AG10803 (cell line): ENCODE measurements around the gene PLCG2.

Experiments
- DNase-seq: peaks from one replicate; pipeline ENCODE4 v3.0.0; 2010; ENCODE audit warnings: low read depth
- H3K4me3 ChIP-seq: 2 replicates; pipeline ENCODE4 v1.5.1; 2011; ENCODE audit warnings: mild to moderate bottlenecking, low read length, control low read depth
- TF ChIP-seq, protein P1 (sequence below): conservative IDR thresholded peaks from 2 replicates; pipeline ENCODE4 v1.5.1; 2011; ENCODE audit warnings: mild to moderate bottlenecking, low read length, control low read depth, inconsistent platforms

Gene PLCG2

DNA sequence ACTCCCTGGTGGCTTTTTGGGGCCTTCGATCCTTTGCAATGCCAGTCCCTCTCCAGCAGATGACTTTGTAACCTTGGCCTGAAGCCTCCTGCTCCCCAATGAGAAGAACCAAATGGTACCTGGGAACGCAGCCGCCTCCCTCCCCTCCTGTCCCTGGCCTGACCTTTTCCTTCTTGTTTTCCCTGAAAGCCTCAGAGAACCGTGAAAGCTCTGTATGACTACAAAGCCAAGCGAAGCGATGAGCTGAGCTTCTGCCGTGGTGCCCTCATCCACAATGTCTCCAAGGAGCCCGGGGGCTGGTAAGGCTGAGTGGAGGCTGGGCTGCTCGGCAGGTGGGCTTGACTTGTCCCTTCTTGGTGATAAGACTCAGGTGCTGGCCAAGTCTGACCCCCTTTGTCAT, 144.2 kb downstream of the PLCG2 start:
- TF ChIP-seq, protein P1, sequence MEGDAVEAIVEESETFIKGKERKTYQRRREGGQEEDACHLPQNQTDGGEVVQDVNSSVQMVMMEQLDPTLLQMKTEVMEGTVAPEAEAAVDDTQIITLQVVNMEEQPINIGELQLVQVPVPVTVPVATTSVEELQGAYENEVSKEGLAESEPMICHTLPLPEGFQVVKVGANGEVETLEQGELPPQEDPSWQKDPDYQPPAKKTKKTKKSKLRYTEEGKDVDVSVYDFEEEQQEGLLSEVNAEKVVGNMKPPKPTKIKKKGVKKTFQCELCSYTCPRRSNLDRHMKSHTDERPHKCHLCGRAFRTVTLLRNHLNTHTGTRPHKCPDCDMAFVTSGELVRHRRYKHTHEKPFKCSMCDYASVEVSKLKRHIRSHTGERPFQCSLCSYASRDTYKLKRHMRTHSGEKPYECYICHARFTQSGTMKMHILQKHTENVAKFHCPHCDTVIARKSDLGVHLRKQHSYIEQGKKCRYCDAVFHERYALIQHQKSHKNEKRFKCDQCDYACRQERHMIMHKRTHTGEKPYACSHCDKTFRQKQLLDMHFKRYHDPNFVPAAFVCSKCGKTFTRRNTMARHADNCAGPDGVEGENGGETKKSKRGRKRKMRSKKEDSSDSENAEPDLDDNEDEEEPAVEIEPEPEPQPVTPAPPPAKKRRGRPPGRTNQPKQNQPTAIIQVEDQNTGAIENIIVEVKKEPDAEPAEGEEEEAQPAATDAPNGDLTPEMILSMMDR = no peak
- no peak overlapping the region for H3K4me3 ChIP-seq
- DNase-seq = no peak

DNA sequence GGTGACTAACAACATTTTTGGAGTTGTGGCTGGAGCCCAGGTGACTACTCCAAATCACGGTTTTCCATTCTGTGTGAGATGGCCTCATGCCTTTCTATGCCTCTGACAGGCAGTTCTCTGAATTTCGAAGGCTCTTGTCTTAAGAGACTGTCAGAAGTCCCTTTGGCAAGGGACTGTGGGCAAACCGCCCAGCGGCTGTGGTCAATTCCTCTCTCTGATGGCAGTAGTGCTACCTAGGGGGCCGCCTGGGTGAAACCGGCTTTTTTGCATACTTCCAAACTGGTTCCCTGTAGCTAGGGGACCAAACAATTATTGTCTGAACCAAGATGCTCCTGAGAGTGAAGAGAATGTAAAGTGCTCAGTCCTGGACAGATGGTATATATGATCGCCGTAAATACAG, 145.9 kb downstream of the PLCG2 start:
- DNase-seq = no peak
- TF ChIP-seq, protein P1 = no peak
- no peak overlapping the region for H3K4me3 ChIP-seq

DNA sequence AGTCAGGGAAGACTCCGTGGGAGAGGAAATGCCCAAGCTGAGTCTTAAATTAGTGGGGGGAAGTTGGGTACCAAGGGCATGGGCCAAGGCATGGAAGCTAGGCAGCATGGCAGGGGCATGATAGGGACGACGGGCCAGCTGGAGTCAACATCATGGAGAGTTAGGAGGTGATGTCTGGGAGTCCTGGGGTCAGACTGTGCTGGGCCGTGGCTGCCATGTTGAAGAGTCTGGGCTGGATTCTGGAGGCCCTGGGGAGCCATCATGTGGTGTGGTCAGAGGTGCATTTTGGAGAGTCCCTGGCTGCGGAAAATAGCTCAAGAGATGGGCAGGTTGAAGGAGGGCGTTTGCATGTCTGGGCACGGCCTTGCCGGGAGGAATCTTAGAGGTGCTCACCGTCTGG, 146.9 kb downstream of the PLCG2 start:
- no peak overlapping the region for H3K4me3 ChIP-seq
- DNase-seq = no peak

DNA sequence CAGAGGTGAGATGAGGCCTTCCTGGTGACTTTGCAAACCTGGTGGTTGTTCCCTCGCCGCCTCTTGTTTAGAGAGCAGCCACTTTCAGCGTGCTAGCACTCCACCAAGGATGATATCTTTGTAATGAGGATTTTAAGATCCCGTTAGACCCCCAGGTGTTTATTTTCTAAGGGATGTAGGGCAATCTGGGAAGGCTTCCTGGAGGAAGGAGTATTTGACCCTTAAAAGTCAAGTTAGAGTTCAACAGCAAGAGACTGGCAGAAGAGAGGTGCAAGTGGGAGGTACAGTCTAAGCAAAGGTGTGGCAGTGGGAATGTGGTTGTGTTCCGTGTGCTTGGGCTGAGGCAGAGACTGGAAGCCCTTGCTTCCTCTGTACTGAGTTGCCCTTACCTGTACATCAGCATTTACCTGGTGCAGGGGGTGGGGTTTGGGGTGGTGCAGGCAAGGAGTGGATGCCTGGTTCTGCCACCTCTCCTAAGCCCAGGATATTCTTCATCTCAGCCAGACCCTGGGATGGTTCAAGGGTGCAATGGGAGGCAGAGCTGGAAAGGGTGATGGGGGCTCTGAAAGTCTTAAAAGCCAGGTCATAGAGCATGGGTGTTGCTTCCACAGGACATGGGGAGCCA, 148.6 kb downstream of the PLCG2 start:
- DNase-seq = no peak
- no peak overlapping the region for H3K4me3 ChIP-seq
- TF ChIP-seq, protein P1 = no peak

More for the DNA sequence above, 146.9 kb downstream of the PLCG2 start:
- TF ChIP-seq, protein P1 = no peak

DNA sequence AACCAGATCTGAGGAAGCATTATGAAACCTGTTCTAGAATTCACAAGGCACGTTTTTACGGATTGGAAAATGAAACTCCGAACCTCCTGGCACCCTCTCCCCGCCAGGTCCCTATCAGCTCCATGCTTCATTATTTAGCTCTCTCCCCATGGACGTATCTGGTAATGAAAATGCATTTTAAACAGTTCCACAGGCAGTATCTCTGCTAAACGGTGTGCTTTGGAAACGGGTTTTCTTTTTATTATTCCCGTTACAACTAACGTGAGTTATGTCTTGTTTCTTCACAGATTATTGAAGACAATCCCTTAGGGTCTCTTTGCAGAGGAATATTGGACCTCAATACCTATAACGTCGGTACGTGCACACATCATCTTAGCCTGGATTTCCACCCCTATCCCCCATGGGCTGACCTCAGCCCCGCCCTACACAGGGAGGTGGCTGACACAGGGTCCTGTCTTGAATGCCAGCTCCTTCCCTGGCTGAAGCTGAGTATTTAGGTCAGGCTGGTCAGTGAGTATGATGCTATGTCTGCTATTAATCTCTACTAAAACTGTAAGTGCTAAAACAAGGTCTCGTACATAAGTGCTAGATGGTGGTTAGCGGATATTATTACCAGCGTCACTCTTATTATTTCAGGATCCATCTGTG, 149.3 kb downstream of the PLCG2 start:
- TF ChIP-seq, protein P1 = no peak
- no peak overlapping the region for H3K4me3 ChIP-seq
- no peak for DNase-seq

DNA sequence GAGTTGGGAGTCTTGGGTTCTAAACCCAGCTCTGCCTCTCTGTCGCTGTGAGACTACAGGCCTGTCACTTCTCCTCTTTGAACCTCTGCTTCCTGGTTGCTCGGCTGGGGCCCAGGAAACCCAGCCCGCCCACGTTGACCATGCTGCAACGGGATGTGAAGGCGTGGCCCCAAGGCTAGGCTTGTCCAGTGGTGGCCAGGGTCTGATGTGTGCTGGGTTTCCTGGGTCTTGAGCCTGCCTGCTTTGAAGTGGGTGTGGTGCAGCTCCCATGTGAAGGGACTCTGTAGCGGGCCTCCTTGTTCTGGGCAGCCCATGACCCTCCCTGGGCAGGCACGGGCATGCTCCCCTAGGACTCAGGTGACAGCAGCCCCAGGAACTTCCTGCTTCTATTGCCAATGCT, 149.9 kb downstream of the PLCG2 start:
- no peak for DNase-seq
- TF ChIP-seq, protein P1 = no peak

DNA sequence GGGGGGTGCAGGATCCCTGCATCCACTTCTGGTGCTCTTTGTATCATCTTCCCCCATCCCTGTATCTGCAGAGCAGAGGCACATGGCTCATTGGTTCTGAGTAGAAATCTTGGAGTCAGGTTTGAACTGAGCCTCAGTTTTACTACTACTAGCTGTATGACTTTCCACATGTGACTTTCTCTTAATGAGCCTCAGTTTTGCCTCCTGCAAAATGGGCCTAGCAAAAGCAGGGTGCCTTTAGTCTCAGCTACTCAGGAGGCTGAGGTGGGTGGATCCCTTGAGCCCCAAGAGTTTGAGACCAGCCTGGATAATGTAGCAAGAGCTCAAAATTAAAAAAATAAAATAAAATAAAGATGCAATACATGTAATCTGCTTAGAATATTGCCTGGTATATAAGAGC, 150.8 kb downstream of the PLCG2 start:
- no peak for DNase-seq
- TF ChIP-seq, protein P1 = no peak
- no peak overlapping the region for H3K4me3 ChIP-seq

More for the DNA sequence above, 149.9 kb downstream of the PLCG2 start:
- no peak overlapping the region for H3K4me3 ChIP-seq
